ENCODE data around the gene DNAH7.

The DNAH7 gene

DNA sequence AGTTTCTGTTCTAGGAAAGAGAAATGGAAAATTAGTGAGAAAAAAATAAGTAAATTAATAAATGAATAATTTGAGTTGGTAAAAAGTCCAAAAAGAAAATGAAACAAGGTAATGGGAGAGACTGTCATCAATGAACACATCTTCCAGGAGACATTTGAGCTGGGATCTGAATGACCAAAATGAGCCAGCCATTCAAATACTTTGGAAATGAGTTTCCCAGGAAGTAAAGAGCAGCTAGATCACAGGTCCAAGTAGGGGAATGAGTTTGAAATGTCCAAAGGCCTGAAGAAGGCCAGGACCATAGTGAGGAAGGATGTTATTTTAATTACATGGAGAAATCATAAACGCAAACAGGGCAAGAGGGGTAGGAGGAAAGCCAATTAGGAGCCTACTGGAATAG lies 6.6 kb upstream of the DNAH7 start:
- H3K36me3 ChIP-seq (ENCODE audit: insufficient read depth, low read length) = no peaks in the 10 kb centered on the region
- no peak overlapping the region for H3K27ac ChIP-seq (ENCODE audit: low read depth, low read length)
- no peaks in the 10 kb centered on the region for H3K27me3 ChIP-seq (ENCODE audit: control insufficient read depth in 1 of 2, insufficient read depth in 2 of 2, low read length in 2 of 2)
- no peak overlapping the region for H3K9ac ChIP-seq (ENCODE audit: low read length)
- H3K9me3 ChIP-seq (ENCODE audit: low read length) = no peaks in the 10 kb centered on the region
- no peaks in the 10 kb centered on the region for H3K4me1 ChIP-seq (ENCODE audit: insufficient read depth, low read length)
- no peak overlapping the region for H3K4me3 ChIP-seq (ENCODE audit: low read depth in 1 of 2, low read length in 2 of 2)

DNA sequence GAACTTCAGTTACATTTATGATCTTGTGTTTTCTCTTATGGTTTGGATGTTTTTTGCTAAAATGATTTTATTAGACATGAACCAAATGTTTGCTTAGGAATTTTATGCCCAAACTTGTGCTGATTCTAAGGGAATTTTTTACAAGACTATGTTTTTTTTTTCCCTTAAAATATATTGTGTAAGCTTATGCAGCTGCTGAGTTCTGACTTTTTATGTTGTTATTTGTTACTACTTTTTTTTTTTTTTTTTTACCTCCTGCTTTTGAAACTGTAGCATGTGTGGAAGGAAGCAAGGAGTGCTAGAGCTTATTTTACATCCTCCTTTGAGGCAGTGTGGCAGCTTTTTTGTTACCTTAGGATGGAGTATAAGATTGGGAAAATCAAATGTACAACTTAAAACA lies 6.0 kb upstream of the DNAH7 start:
- Histone ChIP-seq H3K4me3 (ENCODE audit: low read depth in 1 of 2, low read length in 2 of 2) (no peak overlapping the region), H3K36me3 (ENCODE audit: insufficient read depth, low read length) (no peaks in the 10 kb centered on the region), H3K4me1 (ENCODE audit: insufficient read depth, low read length) (no peaks in the 10 kb centered on the region), H3K27me3 (ENCODE audit: control insufficient read depth in 1 of 2, insufficient read depth in 2 of 2, low read length in 2 of 2) (no peaks in the 10 kb centered on the region), H3K9me3 (ENCODE audit: low read length) (no peaks in the 10 kb centered on the region), H3K27ac (ENCODE audit: low read depth, low read length) (no peak overlapping the region), H3K9ac (ENCODE audit: low read length) (no peak overlapping the region)

DNA sequence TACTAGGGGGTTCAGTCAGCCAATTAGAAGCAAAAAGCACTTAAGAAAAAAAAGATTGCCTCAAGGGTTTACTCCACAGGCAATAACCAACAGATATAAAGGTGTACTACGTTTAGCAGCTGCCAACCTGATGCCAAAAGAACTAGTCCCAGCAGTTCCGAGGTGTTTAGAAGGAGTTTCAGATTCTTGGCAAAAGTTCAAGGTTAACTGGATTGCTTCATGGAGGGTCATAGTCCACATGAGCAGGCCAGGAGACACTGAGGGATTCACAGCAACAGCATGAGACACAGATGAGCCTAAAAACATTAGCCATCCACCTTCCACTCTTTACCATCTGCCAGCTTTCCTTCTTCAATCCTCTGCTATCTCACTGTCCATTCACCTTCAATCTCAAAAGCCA lies 4.9 kb upstream of the DNAH7 start:
- Histone ChIP-seq H3K9me3 (ENCODE audit: low read length) (no peaks in the 10 kb centered on the region), H3K9ac (ENCODE audit: low read length) (no peak overlapping the region), H3K27ac (ENCODE audit: low read depth, low read length) (no peak overlapping the region), H3K4me3 (ENCODE audit: low read depth in 1 of 2, low read length in 2 of 2) (no peak overlapping the region), H3K4me1 (ENCODE audit: insufficient read depth, low read length) (no peaks in the 10 kb centered on the region), H3K27me3 (ENCODE audit: control insufficient read depth in 1 of 2, insufficient read depth in 2 of 2, low read length in 2 of 2) (no peaks in the 10 kb centered on the region), H3K36me3 (ENCODE audit: insufficient read depth, low read length) (no peaks in the 10 kb centered on the region)

DNA sequence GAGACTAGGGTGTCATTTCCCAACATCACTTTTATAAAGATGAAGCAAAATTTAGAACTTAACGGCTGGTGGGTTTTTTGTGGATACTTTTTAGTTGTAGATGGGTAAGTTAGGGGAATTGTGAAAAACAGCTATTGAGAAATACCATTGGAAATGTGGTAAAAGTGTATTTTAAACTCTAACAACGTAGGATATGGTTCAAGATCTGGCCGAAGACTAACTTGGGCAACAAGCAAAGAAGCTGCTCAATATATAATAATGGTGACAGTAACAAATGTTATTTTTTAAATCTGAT lies 1.6 kb downstream of the DNAH7 start:
- Histone ChIP-seq H3K9ac (ENCODE audit: low read length) (no peak overlapping the region), H3K27ac (ENCODE audit: low read depth, low read length) (no peak overlapping the region), H3K4me3 (ENCODE audit: low read depth in 1 of 2, low read length in 2 of 2) (no peak overlapping the region), H3K27me3 (ENCODE audit: control insufficient read depth in 1 of 2, insufficient read depth in 2 of 2, low read length in 2 of 2) (no peaks in the 10 kb centered on the region), H3K4me1 (ENCODE audit: insufficient read depth, low read length) (no peaks in the 10 kb centered on the region), H3K9me3 (ENCODE audit: low read length) (no peaks in the 10 kb centered on the region), H3K36me3 (ENCODE audit: insufficient read depth, low read length) (no peaks in the 10 kb centered on the region)

DNA sequence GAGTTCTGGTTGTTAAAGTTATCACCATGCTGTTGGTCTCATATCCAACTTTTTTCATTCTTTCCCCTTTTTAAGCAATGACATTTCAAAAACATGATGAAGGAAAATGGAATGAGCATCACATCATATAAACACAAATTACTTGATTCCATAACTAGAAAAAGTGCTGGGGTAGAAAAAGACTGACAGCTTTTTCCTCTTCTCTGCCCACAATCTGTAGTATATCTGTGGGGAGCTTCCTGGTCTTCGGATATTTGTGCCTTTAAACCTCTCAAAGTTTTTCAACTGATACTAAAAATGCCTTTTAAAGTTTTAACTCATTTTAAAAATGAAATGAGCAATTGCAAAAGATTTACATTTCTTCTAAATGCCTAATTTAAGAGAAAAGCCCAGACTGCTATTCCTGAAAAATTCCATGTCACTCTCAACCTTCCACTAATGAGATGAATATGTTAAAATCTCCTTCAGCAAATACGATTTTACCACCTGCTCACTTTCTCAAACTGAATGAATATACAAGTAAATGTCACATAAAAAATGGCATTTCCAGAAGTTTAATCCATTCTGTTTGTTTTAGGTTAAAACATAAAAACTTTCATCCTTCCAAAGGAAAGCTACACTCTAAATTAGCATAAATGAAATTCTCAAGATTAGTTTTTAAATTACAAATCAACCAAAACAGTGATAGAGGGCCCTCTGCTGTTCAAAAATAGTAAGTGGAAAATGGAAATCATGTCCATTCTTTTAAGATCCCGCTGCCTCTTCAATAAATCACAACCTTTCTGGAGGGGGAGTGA lies 2.1 kb downstream of the DNAH7 start:
- Histone ChIP-seq H3K27me3 (ENCODE audit: control insufficient read depth in 1 of 2, insufficient read depth in 2 of 2, low read length in 2 of 2) (no peaks in the 10 kb centered on the region), H3K9ac (ENCODE audit: low read length) (no peak overlapping the region), H3K27ac (ENCODE audit: low read depth, low read length) (no peak overlapping the region), H3K9me3 (ENCODE audit: low read length) (no peaks in the 10 kb centered on the region), H3K4me1 (ENCODE audit: insufficient read depth, low read length) (no peaks in the 10 kb centered on the region), H3K4me3 (ENCODE audit: low read depth in 1 of 2, low read length in 2 of 2) (no peak overlapping the region), H3K36me3 (ENCODE audit: insufficient read depth, low read length) (no peaks in the 10 kb centered on the region)

DNA sequence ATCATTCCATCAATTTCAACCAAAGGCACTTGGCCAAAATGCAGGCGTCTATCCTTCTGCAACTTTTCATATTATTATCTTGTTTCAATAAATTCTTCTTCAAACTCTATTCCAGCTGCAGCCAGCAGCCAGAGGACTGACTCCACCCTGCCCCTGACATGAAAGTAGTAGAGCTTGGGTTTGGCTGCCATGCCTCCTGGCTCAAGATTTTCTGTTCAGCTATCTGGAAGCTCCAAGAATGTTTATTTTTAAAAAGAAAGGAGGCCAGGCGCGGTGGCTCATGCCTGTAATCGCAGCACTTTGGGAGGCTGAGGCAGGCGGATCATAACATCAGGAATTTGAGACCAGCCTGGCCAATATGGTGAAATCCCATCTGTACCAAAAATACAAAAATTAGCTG lies 4.9 kb downstream of the DNAH7 start:
- no peaks in the 10 kb centered on the region for H3K27me3 ChIP-seq (ENCODE audit: control insufficient read depth in 1 of 2, insufficient read depth in 2 of 2, low read length in 2 of 2)
- no peak overlapping the region for H3K9ac ChIP-seq (ENCODE audit: low read length)
- H3K4me1 ChIP-seq (ENCODE audit: insufficient read depth, low read length) = no peaks in the 10 kb centered on the region
- H3K36me3 ChIP-seq (ENCODE audit: insufficient read depth, low read length) = no peaks in the 10 kb centered on the region
- H3K9me3 ChIP-seq (ENCODE audit: low read length) = no peaks in the 10 kb centered on the region
- no peak overlapping the region for H3K27ac ChIP-seq (ENCODE audit: low read depth, low read length)
- no peak overlapping the region for H3K4me3 ChIP-seq (ENCODE audit: low read depth in 1 of 2, low read length in 2 of 2)

DNA sequence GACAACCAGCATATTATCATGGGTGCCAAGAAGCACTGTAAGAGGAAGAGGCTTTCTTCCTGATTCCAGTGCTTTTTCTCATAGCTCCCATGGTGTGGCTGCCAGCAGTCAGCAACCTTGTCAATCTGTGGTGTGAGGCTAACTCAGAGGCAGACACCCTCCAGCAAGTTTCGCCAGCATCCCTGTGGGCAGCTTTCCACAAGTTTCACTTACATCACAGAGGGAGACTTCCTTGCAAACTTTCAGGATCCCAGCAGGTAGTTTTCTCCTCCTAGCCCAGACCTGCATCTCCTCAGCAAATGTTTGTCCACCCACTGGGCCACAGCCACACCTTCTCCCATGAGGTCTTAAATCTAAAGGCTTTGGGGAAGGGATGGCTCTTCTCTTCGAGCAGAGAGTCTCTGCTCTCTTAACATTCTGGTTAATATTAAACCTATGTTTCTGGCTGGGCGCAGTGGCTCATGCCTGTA lies 9.1 kb downstream of the DNAH7 start:
- Histone ChIP-seq H3K27me3 (ENCODE audit: control insufficient read depth in 1 of 2, insufficient read depth in 2 of 2, low read length in 2 of 2) (no peaks in the 10 kb centered on the region), H3K4me3 (ENCODE audit: low read depth in 1 of 2, low read length in 2 of 2) (no peak overlapping the region), H3K9ac (ENCODE audit: low read length) (no peak overlapping the region), H3K9me3 (ENCODE audit: low read length) (no peaks in the 10 kb centered on the region), H3K27ac (ENCODE audit: low read depth, low read length) (no peak overlapping the region), H3K36me3 (ENCODE audit: insufficient read depth, low read length) (no peaks in the 10 kb centered on the region), H3K4me1 (ENCODE audit: insufficient read depth, low read length) (no peaks in the 10 kb centered on the region)

DNA sequence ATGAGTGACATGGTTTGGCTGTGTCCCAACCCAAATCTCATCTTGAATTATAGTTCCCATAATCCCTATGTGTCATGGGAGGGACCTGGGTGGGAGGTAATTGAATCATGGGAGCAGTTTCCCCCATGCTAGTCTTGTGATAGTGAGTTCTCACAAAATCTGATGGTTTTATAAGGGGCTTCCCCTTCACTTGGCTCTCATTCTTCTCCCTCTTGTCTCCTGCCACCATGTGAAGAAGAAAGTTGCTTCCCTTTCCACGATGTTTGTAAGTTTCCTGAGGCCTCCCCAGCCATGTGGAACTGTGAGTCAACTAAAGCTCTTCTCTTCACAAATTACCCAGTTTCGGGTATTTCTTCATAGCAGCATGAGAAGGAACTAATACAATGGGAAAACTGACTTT lies 14.0 kb downstream of the DNAH7 start:
- Histone ChIP-seq H3K4me3 (ENCODE audit: low read depth in 1 of 2, low read length in 2 of 2) (no peak overlapping the region), H3K9ac (ENCODE audit: low read length) (no peak overlapping the region), H3K4me1 (ENCODE audit: insufficient read depth, low read length) (no peaks in the 10 kb centered on the region), H3K27ac (ENCODE audit: low read depth, low read length) (no peak overlapping the region), H3K27me3 (ENCODE audit: control insufficient read depth in 1 of 2, insufficient read depth in 2 of 2, low read length in 2 of 2) (no peaks in the 10 kb centered on the region), H3K36me3 (ENCODE audit: insufficient read depth, low read length) (no peaks in the 10 kb centered on the region), H3K9me3 (ENCODE audit: low read length) (no peaks in the 10 kb centered on the region)

DNA sequence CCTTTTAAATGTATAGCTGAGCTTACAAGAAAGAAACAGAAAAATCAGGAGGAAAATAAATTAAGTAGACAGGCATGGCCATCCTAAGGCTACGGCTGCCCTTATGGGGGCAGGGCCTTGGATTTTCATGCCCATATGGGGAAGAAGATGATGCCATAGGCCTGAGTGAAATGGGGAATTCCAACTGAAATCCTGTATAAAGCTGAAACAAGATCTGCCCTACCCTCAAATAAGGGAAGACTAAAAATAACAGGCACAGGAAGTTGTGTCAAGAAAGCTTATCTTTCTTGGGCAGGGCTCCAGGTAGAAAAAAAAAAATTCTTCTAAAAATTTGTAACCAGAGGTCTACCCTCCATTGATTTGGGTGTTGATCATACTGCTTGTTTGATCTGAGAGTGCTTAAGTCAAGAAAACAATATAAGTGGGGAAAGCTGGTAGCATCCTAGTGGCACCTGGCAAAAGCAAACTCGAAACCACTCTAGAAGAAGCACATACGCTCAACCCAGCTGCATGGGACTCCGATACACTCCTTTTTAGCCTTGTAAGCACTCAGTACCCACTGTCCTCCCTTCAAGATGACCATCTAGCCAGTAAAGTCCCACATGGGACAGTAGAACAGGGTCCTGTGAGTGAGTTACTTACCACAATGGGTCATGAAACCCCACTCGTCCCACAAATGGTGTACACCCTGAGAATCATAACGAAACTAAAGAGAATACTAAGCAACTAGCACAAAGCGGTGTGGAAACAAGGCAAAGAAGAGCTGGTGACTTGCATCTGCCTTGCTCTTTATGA lies 22.3 kb downstream of the DNAH7 start:
- Histone ChIP-seq H3K9me3 (ENCODE audit: low read length) (no peaks in the 10 kb centered on the region), H3K9ac (ENCODE audit: low read length) (no peak overlapping the region), H3K27me3 (ENCODE audit: control insufficient read depth in 1 of 2, insufficient read depth in 2 of 2, low read length in 2 of 2) (no peaks in the 10 kb centered on the region), H3K36me3 (ENCODE audit: insufficient read depth, low read length) (no peaks in the 10 kb centered on the region), H3K4me1 (ENCODE audit: insufficient read depth, low read length) (no peaks in the 10 kb centered on the region), H3K4me3 (ENCODE audit: low read depth in 1 of 2, low read length in 2 of 2) (no peak overlapping the region), H3K27ac (ENCODE audit: low read depth, low read length) (no peak overlapping the region)

DNA sequence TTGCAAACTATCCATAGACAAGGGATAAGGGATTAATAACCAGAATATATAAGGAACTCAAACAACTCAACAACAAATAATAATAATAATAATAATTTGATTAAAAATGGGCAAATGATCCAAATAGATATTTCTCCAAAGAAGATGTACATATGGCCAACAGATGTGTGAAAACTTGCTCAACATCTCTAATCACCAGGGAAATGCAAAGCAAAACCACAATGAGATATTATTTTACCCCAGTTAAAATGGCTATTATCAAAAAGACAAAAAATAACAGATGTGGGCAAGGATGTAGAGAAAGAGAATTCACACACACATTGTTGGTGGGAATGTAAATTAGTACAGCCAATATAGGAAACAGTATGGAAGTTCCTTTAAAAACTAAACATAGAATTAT lies 26.9 kb downstream of the DNAH7 start:
- no peak overlapping the region for H3K4me3 ChIP-seq (ENCODE audit: low read depth in 1 of 2, low read length in 2 of 2)
- H3K4me1 ChIP-seq (ENCODE audit: insufficient read depth, low read length) = no peaks in the 10 kb centered on the region
- no peak overlapping the region for H3K27ac ChIP-seq (ENCODE audit: low read depth, low read length)
- H3K27me3 ChIP-seq (ENCODE audit: control insufficient read depth in 1 of 2, insufficient read depth in 2 of 2, low read length in 2 of 2) = no peaks in the 10 kb centered on the region
- no peaks in the 10 kb centered on the region for H3K36me3 ChIP-seq (ENCODE audit: insufficient read depth, low read length)
- H3K9ac ChIP-seq (ENCODE audit: low read length) = no peak overlapping the region
- H3K9me3 ChIP-seq (ENCODE audit: low read length) = no peaks in the 10 kb centered on the region

DNA sequence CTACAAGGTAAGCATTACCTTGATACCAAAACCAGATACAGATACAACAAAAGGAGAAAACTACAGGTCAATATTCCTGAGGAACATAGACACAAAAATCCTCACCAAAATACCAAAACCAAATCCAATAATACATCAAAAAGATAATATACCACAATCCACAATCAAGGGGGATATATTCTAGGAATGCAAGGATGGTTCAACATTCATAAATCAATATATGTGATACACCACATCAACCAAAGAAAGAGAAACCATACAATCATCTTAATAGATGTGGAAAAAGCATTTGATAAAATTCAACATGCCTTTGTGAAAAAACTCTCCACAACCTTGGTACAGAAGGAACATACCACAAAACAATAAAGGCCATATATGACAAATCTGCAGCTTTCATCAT lies 28.4 kb downstream of the DNAH7 start:
- Histone ChIP-seq H3K4me3 (ENCODE audit: low read depth in 1 of 2, low read length in 2 of 2) (no peak overlapping the region), H3K36me3 (ENCODE audit: insufficient read depth, low read length) (no peaks in the 10 kb centered on the region), H3K4me1 (ENCODE audit: insufficient read depth, low read length) (no peaks in the 10 kb centered on the region), H3K27ac (ENCODE audit: low read depth, low read length) (no peak overlapping the region), H3K9ac (ENCODE audit: low read length) (no peak overlapping the region), H3K9me3 (ENCODE audit: low read length) (no peaks in the 10 kb centered on the region), H3K27me3 (ENCODE audit: control insufficient read depth in 1 of 2, insufficient read depth in 2 of 2, low read length in 2 of 2) (no peaks in the 10 kb centered on the region)

DNA sequence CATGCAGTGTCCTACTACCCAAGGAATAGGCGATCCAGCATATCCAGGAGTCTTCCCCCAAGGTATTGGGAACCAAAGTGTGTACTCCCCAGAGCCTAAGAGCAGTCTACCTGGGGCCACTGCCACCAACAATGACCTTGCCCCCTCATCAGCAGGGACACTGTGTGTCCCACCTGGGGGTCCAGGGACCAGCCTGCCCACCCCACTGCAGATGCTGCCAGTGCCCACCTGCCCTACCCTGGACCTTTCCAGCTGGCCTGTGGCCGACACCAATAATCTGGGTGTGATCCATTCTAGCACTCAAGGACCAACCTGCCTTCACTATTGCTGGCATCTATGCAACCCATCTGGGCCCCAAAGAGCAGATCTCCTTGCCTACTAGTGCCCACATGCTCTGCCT lies 32.2 kb downstream of the DNAH7 start:
- Histone ChIP-seq H3K9ac (ENCODE audit: low read length) (no peak overlapping the region), H3K9me3 (ENCODE audit: low read length) (no peaks in the 10 kb centered on the region), H3K36me3 (ENCODE audit: insufficient read depth, low read length) (no peaks in the 10 kb centered on the region)

More for the DNA sequence above, 32.2 kb downstream of the DNAH7 start:
- no peak overlapping the region for H3K27ac ChIP-seq (ENCODE audit: low read depth, low read length)
- H3K27me3 ChIP-seq (ENCODE audit: control insufficient read depth in 1 of 2, insufficient read depth in 2 of 2, low read length in 2 of 2) = no peaks in the 10 kb centered on the region
- no peak overlapping the region for H3K4me3 ChIP-seq (ENCODE audit: low read depth in 1 of 2, low read length in 2 of 2)
- H3K4me1 ChIP-seq (ENCODE audit: insufficient read depth, low read length) = no peaks in the 10 kb centered on the region
